Measurements from ENCODE around the gene PON2. TPM values are rescaled to one million over a fixed set of nuclear protein-coding genes. Genes with fewer than 3 reads are reported as not detected.
"Not testable (repeated sequence)": the region's sequence is repeated elsewhere in the genome, so short reads cannot be mapped to it uniquely, and the experiment has no call there.

The PON2 gene
- total RNA-seq, 2 donors from 2014 or later = 66.3 to 66.8 TPM

DNA sequence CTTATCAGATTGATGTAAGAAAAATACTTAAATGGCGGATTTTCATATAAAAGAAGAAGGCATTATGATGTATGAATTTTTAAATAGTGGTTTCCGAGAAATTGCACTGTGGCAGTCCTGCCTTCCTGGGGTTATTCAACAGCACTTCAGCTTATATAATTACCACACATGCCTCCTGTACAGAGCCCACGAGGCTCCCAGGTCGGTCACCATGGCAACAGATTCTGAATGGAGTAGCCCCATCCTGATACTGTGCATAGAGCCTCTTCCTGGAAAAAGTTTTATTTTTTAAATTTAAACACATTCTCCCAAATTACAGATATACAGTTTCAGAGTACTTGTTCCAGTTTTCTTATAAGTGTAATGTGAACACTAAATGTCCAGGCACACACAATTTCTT, 35.0 kb upstream of the PON2 start:
- Mint-ChIP-seq H3K27me3 (ENCODE audit: insufficient read depth) (no peaks in the 10 kb centered on the region), H3K27ac (no peak overlapping the region), H3K9me3 (no peaks in the 10 kb centered on the region), H3K36me3 (ENCODE audit: low read depth) (no peaks in the 10 kb centered on the region), H3K4me3 (no peak overlapping the region), H3K4me1 (peaks cover 22% of the 10 kb centered on the region)
- Histone ChIP-seq H3K4me1 (ENCODE audit: control insufficient read depth, insufficient read depth, low read length) (peaks cover 4% of the 10 kb centered on the region), H3K4me3 (ENCODE audit: low read length) (no peak overlapping the region), H3K36me3 (ENCODE audit: control insufficient read depth, insufficient read depth, low read length) (no peaks in the 10 kb centered on the region), H3K9ac (ENCODE audit: extremely low read depth, low read length, poor library complexity, severe bottlenecking) (no peak overlapping the region), H3K27me3 (ENCODE audit: control insufficient read depth, insufficient read depth, low read length, poor library complexity, severe bottlenecking) (no peaks in the 10 kb centered on the region), H3K27ac (ENCODE audit: low read depth, low read length) (peak overlapping the region; percentile 95), H3K9me3 (ENCODE audit: control insufficient read depth, low read length) (no peaks in the 10 kb centered on the region)
- DNase-seq = no peak
- 80% methylated on average over 4 of the region's 4 CpGs; no CpG with 5 or more reads in 1 of the 2 experiments for WGBS, 2 experiments (ENCODE audit: insufficient coverage in 1 of 2, insufficient read length in 1 of 2)
- TF ChIP-seq, protein P1, sequence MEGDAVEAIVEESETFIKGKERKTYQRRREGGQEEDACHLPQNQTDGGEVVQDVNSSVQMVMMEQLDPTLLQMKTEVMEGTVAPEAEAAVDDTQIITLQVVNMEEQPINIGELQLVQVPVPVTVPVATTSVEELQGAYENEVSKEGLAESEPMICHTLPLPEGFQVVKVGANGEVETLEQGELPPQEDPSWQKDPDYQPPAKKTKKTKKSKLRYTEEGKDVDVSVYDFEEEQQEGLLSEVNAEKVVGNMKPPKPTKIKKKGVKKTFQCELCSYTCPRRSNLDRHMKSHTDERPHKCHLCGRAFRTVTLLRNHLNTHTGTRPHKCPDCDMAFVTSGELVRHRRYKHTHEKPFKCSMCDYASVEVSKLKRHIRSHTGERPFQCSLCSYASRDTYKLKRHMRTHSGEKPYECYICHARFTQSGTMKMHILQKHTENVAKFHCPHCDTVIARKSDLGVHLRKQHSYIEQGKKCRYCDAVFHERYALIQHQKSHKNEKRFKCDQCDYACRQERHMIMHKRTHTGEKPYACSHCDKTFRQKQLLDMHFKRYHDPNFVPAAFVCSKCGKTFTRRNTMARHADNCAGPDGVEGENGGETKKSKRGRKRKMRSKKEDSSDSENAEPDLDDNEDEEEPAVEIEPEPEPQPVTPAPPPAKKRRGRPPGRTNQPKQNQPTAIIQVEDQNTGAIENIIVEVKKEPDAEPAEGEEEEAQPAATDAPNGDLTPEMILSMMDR (conservative IDR thresholded peaks at IDR 0.05) = no peak

DNA sequence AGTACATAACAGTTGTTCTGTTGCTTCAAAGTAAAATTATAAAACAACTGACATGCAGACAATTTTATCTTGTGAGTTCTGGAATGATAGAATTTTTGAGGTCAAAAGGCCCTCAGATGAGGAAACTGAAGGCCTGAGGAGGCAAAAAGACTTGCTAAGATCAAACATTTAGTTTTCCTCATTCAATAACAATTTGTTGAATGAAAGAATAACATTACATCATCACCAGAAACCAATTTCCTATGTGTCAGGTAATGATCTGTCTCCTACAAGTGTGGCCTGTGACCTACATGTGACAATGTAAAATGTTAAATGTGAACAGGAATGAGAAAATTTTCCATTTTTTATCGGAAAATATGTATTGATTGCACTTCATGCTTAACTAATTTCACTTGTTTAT, 34.4 kb upstream of the PON2 start:
- WGBS, 2 experiments (ENCODE audit: insufficient coverage in 1 of 2, insufficient read length in 1 of 2) = 100% methylated on average over 1 of the region's 1 CpG; no CpG with 5 or more reads in 1 of the 2 experiments
- DNase-seq = no peak
- Histone ChIP-seq H3K27me3 (ENCODE audit: control insufficient read depth, insufficient read depth, low read length, poor library complexity, severe bottlenecking) (no peaks in the 10 kb centered on the region), H3K4me3 (ENCODE audit: low read length) (no peak overlapping the region), H3K27ac (ENCODE audit: low read depth, low read length) (peak overlapping the region; percentile 94), H3K36me3 (ENCODE audit: control insufficient read depth, insufficient read depth, low read length) (no peaks in the 10 kb centered on the region), H3K9ac (ENCODE audit: extremely low read depth, low read length, poor library complexity, severe bottlenecking) (no peak overlapping the region), H3K4me1 (ENCODE audit: control insufficient read depth, insufficient read depth, low read length) (peaks cover 4% of the 10 kb centered on the region), H3K9me3 (ENCODE audit: control insufficient read depth, low read length) (no peaks in the 10 kb centered on the region)
- TF ChIP-seq, protein P1 (conservative IDR thresholded peaks at IDR 0.05) = no peak
- H3K27ac Mint-ChIP-seq = no peak overlapping the region
- no peaks in the 10 kb centered on the region for H3K36me3 Mint-ChIP-seq (ENCODE audit: low read depth)
- no peaks in the 10 kb centered on the region for H3K27me3 Mint-ChIP-seq (ENCODE audit: insufficient read depth)
- no peak overlapping the region for H3K4me3 Mint-ChIP-seq
- H3K4me1 Mint-ChIP-seq = peaks cover 22% of the 10 kb centered on the region
- no peaks in the 10 kb centered on the region for H3K9me3 Mint-ChIP-seq

DNA sequence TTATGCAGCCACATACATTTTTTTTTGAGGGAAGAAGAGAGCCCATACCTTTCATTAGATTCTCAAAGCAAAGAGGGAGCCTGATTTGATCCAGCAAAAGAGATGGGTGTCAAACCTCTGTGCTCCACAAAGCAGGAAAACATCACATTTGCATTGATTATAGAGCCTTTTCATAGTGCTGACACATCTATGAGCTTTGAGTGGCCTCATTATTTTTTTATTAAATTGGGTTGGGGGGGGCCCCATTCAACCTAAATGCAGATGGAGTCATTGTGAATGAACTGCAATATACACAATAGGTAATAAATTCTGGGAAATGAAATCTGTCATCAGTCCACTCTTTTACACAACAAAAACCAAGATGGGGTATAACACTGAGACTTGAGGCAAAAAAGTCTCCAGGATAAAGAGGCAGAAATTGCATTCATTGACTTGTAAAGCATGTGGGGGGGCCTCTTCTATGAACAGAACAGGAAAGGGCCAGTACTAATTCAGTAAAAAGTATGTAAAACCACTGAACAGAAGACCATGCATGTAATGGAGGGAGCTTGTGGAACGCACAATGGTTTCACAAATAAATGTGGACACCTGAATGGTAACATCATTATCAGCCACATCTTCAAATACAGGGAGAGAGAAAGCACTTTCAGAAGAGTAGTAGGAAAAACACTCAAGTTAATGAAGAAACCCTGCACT, 33.2 kb upstream of the PON2 start:
- Histone ChIP-seq H3K27ac (ENCODE audit: low read depth, low read length) (peak overlapping the region; percentile 94), H3K9me3 (ENCODE audit: control insufficient read depth, low read length) (no peaks in the 10 kb centered on the region), H3K36me3 (ENCODE audit: control insufficient read depth, insufficient read depth, low read length) (no peaks in the 10 kb centered on the region), H3K27me3 (ENCODE audit: control insufficient read depth, insufficient read depth, low read length, poor library complexity, severe bottlenecking) (no peaks in the 10 kb centered on the region), H3K9ac (ENCODE audit: extremely low read depth, low read length, poor library complexity, severe bottlenecking) (no peak overlapping the region), H3K4me1 (ENCODE audit: control insufficient read depth, insufficient read depth, low read length) (peaks cover 4% of the 10 kb centered on the region), H3K4me3 (ENCODE audit: low read length) (no peak overlapping the region)
- no peaks in the 10 kb centered on the region for H3K27me3 Mint-ChIP-seq (ENCODE audit: insufficient read depth)
- no peaks in the 10 kb centered on the region for H3K9me3 Mint-ChIP-seq
- H3K27ac Mint-ChIP-seq = no peak overlapping the region
- peaks cover 20% of the 10 kb centered on the region for H3K4me1 Mint-ChIP-seq
- no peak overlapping the region for H3K4me3 Mint-ChIP-seq
- TF ChIP-seq, protein P1 (conservative IDR thresholded peaks at IDR 0.05) = no peak
- 89% methylated on average over 1 of the region's 1 CpG; no CpG with 5 or more reads in 1 of the 2 experiments for WGBS, 2 experiments (ENCODE audit: insufficient coverage in 1 of 2, insufficient read length in 1 of 2)
- no peak for DNase-seq
- no peaks in the 10 kb centered on the region for H3K36me3 Mint-ChIP-seq (ENCODE audit: low read depth)

DNA sequence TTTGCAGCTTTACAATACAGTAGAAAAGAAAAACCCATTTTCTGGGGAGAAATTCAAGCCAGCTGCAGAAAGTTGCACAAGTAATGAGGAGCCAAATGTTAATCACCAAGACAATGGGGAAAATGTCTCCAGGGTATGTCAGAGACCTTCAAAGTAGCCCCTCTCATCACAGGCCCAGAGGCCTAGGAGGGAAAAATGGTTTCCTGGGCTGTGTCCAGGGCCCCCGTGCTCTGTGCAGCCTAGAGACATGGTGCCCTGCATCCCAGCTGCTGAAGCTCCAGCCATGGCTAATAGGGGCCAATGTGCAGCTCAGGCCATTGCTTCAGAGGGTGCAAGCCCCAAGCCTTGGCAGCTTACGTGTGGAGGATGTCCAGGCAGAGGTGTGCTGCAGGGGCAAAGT, 25.8 kb upstream of the PON2 start:
- H3K27ac Mint-ChIP-seq; DNase-seq; H3K27me3 Mint-ChIP-seq (ENCODE audit: insufficient read depth); H3K36me3 ChIP-seq (ENCODE audit: control insufficient read depth, insufficient read depth, low read length); H3K4me3 ChIP-seq (ENCODE audit: low read length); H3K4me1 ChIP-seq (ENCODE audit: control insufficient read depth, insufficient read depth, low read length); H3K4me1 Mint-ChIP-seq; H3K36me3 Mint-ChIP-seq (ENCODE audit: low read depth); H3K27me3 ChIP-seq (ENCODE audit: control insufficient read depth, insufficient read depth, low read length, poor library complexity, severe bottlenecking); H3K4me3 Mint-ChIP-seq; H3K9ac ChIP-seq (ENCODE audit: extremely low read depth, low read length, poor library complexity, severe bottlenecking); H3K27ac ChIP-seq (ENCODE audit: low read depth, low read length): not testable (repeated sequence)
- H3K9me3 ChIP-seq (ENCODE audit: control insufficient read depth, low read length) = peaks cover 21% of the 10 kb centered on the region
- 92 to 94% methylated on average over 2 of the region's 2 CpGs for WGBS, 2 experiments (ENCODE audit: insufficient coverage in 1 of 2, insufficient read length in 1 of 2)
- H3K9me3 Mint-ChIP-seq = peaks cover 41% of the 10 kb centered on the region
